DMS79 (cell line): ENCODE results near the gene PRRT4.

ENCODE experiments used
- DNase-seq: peaks from one replicate; lab custom pipeline; 2025; lab: John Stamatoyannopoulos, UW

PRRT4 gene

DNA sequence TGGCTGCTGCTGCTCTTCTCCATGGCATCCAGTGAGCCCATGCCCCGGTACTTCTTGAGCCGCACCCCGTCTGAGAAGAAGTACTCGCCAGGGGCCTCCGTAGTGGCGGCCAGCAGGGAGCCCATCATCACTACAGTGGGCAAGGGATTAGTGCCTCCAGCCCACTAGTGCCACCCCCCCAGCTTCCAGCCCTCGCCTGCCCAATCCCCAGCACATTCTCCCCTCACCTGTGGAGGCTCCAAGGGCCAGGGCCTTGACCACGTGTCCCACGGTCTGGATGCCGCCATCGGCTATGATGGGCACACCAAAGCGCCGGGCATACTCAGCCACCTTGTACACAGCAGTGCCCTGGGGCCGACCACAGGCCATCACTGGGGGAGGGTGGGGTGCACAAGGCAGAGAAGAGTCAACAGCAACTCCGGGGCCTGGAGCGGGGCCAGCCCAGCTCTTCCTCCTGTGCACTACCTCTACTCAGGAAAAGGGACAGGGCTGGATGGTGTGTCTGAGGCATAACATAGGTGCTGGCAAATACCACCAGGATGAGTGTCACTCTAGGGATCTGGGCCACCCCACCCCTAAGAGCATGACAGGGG, 33.5 kb upstream of the PRRT4 start:
- DNase-seq = no peak

DNA sequence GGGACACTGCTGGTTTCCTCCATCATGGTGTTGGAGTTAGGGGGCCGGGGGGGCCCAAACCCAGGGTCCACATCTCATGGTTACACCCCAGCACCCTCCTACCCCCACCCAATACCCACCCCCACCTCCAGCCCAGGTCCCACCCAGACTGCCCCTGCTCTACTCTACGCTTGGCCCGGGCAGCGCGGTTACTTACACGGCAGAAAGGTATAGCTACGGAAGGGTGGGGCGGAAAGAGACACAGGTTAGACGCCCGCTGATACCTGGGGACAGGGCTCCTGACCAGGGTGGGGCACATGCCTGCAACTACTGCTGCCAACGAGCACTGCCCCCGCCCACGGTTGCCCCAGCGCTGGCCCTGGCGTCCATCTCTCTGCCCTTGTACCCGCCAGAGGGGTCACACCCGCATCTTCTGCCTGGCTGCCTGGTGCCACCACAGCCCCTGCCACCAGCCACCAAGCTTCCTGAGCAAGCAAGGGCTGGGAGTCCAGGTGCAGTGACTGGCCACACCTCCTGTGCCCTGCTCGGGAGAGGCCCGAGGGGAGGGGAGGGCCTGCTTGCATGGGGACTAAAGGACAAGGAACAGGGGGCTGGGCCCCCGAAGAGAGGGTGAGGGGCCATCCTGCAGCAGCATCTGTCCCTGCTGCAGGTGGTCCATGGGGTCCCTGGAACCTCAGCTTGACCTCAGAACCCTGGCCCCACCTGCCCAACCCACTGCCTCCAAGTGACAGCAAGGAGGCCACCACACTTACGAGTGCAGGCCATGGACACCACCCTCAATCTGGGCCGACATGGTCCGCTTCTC, 32.2 kb upstream of the PRRT4 start:
- no peak for DNase-seq

DNA sequence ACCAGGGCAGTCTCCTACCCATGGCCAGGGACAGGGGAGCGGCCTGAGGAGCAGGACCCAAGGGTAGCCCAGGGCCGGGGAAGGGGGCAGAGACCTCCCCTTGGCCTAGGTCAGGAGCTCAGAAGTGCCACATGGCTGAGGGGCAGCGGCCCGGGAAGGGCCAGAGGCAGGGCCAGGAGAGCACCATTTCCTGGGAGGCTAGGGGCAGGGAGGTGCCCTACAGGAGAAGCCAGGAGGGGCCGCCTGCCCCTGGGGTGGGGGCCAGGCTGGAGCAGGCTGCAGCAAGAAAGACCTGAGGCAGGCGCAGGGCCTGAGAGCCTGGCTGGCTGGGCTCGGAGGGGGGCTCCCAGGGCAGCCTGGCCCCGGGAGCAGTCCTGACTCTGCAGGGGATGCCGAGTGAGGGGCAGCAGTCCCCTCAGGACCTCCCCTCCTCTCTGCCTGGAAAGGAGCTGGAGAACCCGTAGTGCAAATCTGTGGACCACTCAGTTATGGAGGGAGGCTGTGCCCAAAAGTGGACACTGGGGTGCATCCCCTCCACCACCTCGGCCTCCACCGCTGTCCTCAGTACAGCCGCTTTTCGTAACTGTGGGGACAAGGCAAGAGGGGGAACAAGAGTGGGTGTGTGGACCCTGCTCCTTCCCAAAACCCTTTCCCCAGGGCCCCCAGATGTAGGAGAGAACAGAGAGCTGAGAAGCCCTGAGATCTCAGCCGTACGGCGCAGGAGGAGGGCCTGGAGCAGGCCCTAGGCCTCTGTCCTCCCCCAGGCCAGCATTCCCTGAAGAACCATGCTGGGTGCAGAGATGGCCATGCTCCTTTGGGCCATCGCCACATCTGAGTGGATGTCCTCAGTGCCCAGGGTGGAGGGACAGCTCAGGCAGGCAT, 31.2 kb upstream of the PRRT4 start:
- DNase-seq = no peak

DNA sequence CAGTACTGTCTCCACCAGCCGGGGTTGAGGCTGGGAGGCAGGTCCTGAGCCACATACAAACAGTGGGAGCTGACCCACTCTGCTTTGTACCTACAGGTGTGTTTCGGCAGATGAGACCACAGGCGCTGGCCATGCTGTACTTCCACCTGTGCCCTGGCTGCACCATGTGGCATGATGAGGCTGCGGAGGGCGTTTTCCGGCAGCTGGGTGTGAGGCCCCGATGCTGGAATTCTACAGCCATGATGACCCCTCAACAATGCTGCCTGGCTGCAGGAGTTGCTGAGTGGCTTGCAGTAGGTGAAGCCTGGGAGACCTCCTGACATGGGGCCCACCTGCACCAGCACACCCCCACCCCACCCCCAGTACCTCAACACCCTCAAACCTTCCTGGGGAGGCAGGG, 30.3 kb upstream of the PRRT4 start:
- no peak for DNase-seq

DNA sequence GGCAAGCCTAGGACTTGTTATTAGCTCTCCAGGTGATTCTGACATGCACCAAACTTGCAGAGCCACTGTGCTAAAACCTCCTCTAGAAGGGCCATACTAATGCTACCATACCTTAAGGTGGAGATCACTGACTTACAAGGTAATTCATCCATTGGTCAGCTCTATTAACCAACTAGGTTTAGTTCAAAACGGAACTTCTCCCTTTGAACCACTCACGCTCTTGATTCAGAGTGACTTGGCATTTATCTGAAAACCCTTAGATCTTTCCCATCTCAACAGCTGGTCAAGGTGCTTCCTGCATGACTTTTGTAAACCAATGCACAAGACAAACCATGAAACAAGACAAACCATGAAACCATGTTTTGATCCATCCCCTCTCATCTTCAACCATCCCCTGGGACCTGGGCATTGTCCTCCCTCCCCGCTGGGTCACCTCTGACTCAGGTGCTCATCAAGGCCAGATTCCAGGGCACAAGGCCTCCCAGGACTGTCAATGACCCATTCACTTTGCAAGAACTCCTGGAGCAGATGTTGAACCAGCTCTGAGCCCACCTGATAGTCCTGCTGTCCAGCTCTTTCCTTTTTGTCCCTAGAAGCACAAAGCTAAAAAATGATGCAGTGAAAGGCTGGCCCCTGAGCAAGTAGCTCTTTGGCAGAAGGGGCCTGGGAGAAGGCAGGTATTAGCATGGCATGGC, 29.5 kb upstream of the PRRT4 start:
- no peak for DNase-seq

DNA sequence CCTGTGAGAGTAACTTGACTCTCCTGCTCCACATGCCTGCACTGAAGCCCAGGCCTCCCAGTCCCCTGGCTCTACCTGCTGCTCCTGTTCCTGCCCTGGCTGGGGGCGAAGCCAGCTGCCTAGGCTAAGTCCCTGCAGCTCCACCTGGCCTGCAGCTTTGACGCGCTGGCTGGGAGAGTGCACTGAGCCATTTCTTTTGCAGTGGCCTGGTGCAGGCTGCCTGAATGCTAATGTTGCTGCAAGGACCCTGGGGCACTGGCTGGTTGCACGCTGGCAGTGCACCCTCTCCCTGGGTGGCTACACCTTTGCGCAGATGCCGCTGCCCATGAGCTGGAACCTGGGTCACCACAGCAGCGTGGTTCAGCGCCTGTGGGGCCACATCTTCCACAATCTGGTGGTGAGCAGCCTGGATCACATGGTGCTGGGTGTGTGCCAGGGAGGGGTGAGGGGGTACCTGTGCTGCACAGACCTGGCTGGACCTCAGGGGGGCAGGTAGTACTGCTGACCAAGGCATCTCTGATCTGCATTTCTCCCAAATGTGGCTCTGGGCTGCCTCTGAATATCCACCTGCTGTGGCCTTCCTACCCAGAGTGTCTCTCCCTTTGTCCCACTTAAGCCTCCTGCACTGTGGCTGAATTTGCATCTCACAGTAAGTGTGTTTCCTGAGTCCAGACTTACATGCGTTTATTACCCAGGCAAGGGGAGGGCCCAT, 28.3 kb upstream of the PRRT4 start:
- DNase-seq = no peak

DNA sequence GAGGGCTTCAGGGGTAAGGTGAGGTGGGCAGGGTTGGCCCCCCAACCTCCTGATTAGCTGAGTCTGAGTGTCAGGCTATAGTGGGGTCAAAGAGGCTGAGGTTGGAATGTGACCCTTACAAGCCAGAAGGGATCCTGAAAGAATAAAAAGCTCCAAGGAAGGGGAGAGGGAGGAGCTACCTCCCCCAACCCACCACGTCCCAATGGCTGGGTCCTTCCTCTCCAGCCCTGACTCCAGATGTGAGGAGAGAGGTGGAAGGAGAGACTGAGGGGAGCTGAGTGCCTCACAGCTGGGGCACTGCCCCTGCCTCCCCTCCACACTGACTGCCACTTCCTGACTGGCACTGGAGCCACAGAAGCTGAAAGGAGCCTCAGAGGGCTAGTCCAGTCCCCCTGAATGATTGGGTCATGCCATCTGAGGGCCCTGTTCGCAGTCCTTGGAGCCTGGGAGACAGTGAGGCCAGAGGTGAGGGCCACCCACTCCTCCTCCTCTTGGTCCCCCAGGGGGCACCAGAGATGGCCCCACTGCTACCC, 27.7 kb upstream of the PRRT4 start:
- no peak for DNase-seq

DNA sequence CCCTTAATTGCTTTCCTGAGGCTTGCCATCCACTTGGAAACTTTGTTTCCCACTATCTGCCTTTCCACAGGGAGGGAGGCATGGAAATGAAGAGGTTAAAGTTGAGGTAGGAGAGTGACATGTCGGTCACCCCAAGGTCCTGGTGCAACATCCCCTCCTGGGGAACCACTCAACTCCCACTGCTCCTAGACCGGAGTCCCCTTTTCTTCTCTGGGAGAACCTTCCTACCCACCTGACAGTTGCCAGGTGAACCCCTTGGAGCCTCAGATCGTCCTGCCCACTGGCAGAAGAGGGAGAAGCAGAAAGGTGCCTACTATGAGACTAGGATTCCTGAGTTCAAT, 26.6 kb upstream of the PRRT4 start:
- no peak for DNase-seq

DNA sequence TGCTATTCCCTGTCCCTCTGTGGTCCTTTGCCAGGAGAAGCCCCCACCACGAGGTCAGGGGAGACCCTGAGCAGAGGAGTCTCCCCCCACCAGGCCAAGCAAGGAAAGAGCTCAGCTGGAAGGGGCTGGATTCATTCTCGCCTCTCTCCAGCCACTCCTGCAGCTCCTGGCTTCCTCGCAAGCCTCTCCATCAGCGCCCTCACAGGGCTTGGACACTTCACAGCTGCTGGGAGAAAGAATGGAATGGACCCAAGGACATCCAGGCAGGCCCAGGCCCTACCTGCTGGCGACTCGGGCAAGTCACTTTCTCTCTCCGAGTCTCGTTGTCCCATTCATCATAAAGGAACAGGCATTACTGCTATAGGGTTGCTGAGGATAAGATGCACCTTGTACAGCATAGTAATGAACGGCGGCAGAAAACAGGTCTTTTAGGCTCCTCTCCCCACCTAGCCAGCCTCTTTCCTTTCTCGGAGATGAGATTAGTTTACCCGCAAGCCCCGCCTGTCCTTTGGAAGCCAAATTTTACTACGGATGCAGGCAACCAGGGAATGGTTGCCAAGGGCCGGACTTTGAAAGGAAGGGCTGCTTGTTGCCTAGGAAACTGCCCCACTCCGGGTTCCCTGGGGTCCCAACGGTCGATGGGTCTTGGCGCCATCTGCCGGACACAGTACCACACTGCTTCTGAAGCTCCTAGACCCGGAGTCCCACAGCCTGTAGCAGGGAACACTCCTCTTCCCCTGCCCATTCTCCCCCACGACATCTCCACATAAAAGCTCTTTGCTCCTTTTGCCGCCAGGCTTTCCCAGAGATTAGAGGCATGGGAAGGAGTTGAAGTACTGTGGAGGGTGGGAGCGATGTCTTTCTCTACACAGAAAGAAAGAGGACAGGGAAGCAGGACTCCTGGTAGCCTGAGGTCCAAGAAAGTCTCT, 26.0 kb upstream of the PRRT4 start:
- DNase-seq = peak; percentile 85

DNA sequence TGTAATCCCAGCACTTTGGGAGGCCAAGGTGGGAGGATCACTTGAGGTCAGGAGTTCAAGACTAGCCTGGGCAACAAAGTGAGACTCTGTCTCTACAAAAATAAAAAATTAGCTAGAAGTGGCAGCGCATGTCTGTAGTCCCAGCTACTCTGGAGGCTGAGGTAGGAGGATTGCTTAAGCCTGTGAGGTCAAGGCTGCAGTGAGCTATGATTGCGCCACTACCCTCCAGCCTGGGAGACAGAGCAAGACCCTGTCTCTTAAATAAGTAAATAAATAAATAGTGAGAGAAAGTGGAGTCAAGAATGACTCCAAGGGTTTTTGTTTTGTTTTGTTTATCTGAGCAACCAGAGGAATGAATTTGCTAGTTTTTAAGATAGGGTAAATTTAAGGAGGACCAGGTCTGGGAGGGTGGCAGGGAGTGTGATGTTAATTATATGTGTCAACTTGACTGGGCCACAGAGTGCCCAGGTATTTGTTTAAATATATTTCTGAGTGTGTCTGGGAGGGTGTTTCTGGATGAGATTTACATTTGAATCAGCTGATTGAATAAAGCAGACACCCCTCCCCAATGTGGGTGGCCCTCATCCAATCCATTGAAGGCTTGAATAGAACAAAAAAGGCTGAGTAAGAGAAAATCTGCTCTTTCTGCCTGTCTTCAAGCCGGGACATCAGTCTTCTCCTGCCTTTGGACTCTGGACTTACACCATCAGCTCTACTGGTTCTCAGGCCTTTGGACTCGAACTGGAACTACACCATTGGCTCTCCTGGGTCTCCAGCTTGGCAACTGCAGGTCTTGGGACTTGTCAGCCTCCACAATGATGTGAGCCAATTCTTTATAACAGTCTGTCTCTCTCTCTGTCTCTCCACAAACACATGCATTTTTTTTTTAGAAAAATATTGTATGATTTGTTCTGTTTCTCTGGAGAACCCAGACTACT, 24.8 kb upstream of the PRRT4 start:
- no peak for DNase-seq

DNA sequence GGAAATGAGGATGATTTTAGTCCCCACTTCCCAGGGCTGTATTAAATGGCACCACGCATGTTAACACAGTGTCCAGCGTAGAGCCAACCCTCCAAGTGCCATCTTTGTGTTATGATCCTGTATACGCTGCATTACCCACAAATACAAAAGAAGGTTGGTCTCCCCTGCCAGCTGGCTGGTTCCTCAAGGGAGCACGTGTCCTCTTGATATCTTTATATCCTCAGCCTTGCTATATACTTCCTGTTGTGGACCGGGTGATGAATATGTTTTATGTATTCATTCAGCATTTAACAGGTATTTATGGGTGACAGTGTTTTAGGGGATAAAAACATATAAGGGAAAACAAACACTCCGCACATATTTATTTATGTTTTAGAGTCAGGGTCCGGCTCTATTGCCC, 23.2 kb upstream of the PRRT4 start:
- DNase-seq = no peak

DNA sequence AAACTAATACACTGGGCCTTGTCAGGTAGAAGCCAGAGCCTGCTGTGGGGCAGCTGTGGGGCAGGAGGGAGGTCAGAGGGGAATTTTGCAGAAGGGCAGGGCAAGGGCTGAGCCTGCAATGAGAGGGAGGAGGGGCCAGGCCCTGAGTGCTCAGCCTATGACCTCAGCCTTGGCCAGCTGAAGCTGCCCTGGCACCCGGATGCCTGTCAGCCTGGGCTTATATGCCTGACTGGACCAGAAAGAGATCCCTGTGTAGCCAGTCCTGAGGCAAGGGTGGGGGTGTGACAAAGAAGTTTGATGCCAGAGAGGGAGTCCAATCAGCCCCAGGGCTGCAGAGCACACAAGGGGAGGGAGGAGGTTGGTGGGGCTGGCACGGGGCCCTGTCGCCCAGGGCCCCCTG, 22.3 kb upstream of the PRRT4 start:
- no peak for DNase-seq

DNA sequence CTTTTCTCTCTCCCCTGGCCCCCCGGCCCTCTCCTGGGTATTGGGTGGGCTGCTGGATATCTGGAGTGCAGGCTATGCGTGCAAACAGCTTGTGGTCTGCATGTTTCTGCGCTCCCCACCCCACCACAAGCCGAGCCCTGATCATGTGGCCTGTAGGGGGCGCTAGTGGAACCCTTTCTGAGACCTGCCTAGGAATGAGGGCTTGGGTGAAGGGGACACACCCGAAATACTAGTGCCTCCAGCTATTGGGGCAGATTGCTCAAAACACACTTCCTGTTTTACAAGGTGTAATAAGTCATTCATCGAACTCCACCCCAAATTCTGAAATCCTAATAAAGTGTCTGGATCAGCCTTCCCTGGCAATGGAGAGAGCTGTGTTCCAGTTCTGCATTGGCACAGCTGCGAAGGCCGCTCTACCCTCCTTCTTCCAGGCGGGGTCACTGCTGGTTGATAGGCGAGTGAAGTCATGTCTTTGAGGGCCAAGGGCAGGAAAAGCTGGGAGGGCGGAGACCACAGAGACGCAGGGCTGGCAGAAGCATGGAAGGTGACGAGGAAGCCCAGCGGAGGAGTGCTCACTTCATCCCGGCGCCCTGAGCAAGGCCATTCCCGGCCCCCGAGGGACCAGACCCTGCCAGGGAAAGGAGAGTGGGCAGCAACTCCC, 19.8 kb upstream of the PRRT4 start:
- DNase-seq = no peak

DNA sequence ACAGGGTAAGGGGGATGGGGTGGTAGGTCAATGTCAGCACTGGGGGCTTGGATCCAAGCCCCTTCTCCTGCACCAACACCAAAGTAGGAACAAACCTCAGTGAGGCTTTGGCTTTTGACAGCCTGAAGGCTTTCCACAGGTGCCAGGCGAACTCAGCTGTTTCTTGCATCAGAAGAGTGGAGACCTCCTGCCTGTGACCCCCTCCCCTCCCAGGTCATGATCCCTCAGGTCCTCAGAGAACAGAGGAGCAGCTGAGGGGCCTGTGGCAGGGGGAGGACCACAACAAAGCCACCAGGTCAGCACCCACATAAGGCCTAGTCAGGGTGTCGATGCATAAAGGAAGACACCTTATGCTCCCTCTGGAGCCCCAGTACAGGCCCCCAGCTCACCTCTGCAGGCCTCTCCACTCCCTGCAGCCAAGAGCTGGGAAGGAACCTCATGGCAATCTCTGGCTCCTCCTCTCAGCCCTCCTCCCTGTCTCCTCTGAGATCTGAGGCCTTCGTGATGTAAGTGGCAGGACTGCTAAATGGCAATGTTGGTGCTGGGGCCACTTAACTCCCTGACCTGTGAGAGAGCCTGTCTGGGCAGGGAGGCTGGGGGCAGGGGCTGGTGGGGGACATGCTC, 19.1 kb upstream of the PRRT4 start:
- DNase-seq = no peak

DNA sequence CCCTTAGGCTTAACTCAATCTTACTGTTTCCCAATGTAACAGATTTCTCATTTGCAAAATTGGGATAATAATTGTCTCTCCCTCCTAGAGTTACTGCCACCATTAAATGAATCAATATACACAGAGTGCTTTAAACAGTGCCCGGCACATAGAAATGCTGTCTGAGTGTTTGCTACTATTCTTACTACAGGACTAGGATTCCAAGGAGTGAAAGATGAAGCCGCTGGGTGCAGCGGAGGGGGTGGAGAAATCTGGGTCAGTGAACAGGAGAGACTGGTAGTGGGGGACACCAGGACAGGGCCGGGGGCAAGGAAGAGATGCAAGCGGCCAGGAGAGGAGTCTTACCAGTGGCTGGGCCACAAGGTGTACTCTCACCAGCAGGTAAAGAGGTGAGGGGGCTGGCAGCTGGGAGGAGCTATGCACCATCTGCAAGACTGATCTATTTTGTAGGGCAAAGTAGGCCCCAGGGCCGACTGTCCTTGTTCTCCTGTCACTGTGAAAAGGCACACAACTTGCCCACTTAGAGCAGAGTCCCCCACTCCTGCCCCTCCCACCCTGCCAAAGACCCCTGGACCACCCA, 18.5 kb upstream of the PRRT4 start:
- DNase-seq = no peak

DNA sequence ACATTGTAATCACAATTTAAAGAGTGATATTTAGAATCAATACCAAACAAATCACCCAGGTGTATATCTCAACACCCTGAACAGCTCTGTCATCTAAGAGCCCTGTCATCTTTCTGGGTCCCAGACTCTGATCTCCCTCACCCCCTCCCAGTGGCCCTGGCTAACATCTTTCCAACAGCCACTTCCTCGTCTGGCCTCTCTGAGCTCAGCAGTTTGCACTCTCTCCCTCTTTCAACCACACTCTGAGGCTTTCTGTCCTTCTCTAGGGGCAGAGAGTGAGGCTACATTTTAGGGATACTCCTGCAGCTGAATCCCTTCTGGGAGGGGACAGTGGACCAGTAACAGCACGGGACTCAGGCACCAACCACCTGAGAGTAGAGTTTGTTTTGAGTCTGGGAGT, 17.1 kb upstream of the PRRT4 start:
- DNase-seq = no peak

DNA sequence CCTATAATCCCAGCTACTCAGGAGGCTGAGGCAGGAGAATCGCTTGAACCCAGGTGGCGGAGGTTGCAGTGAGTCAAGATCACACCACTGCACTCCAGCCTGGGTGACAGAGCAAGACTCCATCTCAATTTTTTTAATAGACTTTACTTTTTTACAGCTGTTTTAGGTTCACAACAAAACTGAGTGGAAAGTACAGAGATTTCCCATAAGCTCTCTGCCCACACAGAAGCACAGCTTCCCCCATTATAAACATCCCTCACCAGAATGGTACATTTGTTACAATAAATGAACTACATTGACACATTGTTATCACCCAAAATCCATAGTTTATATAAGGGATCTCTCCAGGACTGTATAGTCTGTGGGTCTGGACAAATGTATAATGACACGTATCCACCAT, 14.6 kb upstream of the PRRT4 start:
- DNase-seq = no peak

DNA sequence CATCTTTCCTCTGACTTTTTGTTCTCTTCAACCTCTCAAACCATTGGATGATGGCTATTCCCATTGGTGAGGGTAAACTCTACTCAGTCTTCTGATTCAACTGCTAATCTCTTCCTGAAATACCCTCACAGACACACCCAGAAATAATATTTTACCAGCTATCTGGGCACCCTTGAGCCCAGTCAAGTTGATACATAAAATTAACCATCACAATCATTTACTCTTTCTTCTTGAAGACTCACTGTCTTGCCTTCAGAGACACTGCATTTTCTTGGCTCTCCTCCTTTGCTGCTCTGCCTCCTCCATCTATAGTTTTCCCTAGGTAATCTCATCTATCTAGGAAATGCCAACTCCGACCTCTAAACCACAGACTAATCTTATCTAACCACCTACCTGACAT, 12.6 kb upstream of the PRRT4 start:
- DNase-seq = no peak
